K562 (cell line): ENCODE results near the gene NR0B2. TPM values are rescaled to one million over a fixed set of nuclear protein-coding genes. Genes with fewer than 3 reads are reported as not detected.

Experiments
- ESRRA ChIP-seq: fragments of 450-650 bp; IDR thresholded peaks from 2 replicates; pipeline ENCODE4 v1.6.1; 2014; ENCODE audit warnings: low read depth, mild to moderate bottlenecking, moderate library complexity, borderline replicate concordance
- IRF9 ChIP-seq: fragments of 450-650 bp; IDR thresholded peaks from 2 replicates; pipeline ENCODE4 v1.6.1; 2016; ENCODE audit warnings: missing biosample characterization, missing genetic modification characterization
- MCM5 ChIP-seq: fragments of 450-650 bp; IDR thresholded peaks from 2 replicates; pipeline ENCODE4 v1.6.1; 2016; ENCODE audit warnings: low read depth
- MEIS2 ChIP-seq: fragments of 450-650 bp; IDR thresholded peaks from 2 replicates; pipeline ENCODE4 v1.6.1; 2014; ENCODE audit warnings: mild to moderate bottlenecking; ENCODE audit not compliant: partially characterized antibody
- MIER1 ChIP-seq: fragments of 450-650 bp; IDR thresholded peaks from 2 replicates; pipeline ENCODE4 v1.6.1; 2016; ENCODE audit warnings: antibody characterized with exemption, mild to moderate bottlenecking, low read depth
- MTF1 ChIP-seq: fragments of 250-450 bp; sonication (Bioruptor Pico); IDR thresholded peaks from 2 replicates; pipeline ENCODE4 v1.9.0; 2021; ENCODE audit warnings: moderate library complexity, mild to moderate bottlenecking, inconsistent platforms, borderline replicate concordance
- SIN3A ChIP-seq, 2 experiments: fragments of 150-350 bp in 1 of 2; IDR thresholded peaks; 2 replicates each; pipeline ENCODE4 v1.6.1; 2011 to 2016; ENCODE audit warnings: borderline replicate concordance in 2 of 2, low read depth in 2 of 2, low read length in 2 of 2, mild to moderate bottlenecking in 2 of 2, moderate library complexity in 2 of 2; ENCODE audit not compliant: control insufficient read depth in 1 of 2
- TAF15 ChIP-seq: fragments of 200-400 bp; formaldehyde crosslinking; IDR thresholded peaks from 2 replicates; pipeline ENCODE4 v1.6.1; 2017; ENCODE audit warnings: mild to moderate bottlenecking, low read depth, low read length, moderate library complexity
- TARDBP ChIP-seq: fragments of 450-650 bp; IDR thresholded peaks from 2 replicates; pipeline ENCODE4 v1.6.1; 2016
- TOE1 ChIP-seq, 2 experiments: fragments of 450-650 bp in 1 of 2; sonication (generic) in 1 of 2; formaldehyde crosslinking in 1 of 2; IDR thresholded peaks; 2 replicates each; pipeline versions ENCODE4 v1.7.1 to v1.8.0; 2016 to 2022; ENCODE audit warnings: borderline replicate concordance in 2 of 2, mild to moderate bottlenecking in 2 of 2, antibody characterized with exemption in 1 of 2, inconsistent platforms in 1 of 2, low read depth in 1 of 2, missing genetic modification reagents in 1 of 2, moderate library complexity in 1 of 2
- ZBTB40 ChIP-seq, 2 experiments: fragments of 450-650 bp in 1 of 2; sonication (generic) in 1 of 2; formaldehyde crosslinking in 1 of 2; IDR thresholded peaks; 2 replicates each; pipeline versions ENCODE4 v1.7.1 to v1.9.0; 2016 to 2022; ENCODE audit warnings: inconsistent platforms in 1 of 2, mild to moderate bottlenecking in 1 of 2, missing genetic modification reagents in 1 of 2
- ZNF224 ChIP-seq: sonication (generic); formaldehyde crosslinking; IDR thresholded peaks from 2 replicates; pipeline ENCODE4 v1.8.0; 2022; ENCODE audit warnings: mild to moderate bottlenecking, missing genetic modification reagents
- ZNF263 ChIP-seq: sonication (generic); formaldehyde crosslinking; IDR thresholded peaks from 2 replicates; pipeline ENCODE4 v1.8.0; 2022; ENCODE audit warnings: mild to moderate bottlenecking, missing genetic modification reagents, borderline replicate concordance
- ZNF707 ChIP-seq: fragments of 250-450 bp; sonication (Bioruptor Pico); conservative IDR thresholded peaks from 2 replicates; pipeline ENCODE4 v1.8.0; 2022; ENCODE audit warnings: inconsistent platforms, mild to moderate bottlenecking, moderate library complexity
- polyA plus RNA-seq, 8 experiments: library from polyadenylated mRNA; depleted of rRNA in 4 of 8; stranded (reverse) in 5 of 8; unstranded in 3 of 8; fragments of >200 nt; fragmentation: Nextera tagmentation in 2 of 8; fragmentation: Illumina TruSeq in 1 of 8; extraction: Ambion mirVana in 2 of 8; extraction: Trizol in 1 of 8; gene quantifications; 2 replicates each; pipeline versions ENCODE4 v1.2.1 to v1.2.3, GENCODE V29; 2011 to 2014; ENCODE audit warnings: inconsistent platforms in 1 of 8, missing spikeins in 1 of 8
- total RNA-seq, 7 experiments: library from RNA; depleted of rRNA in 6 of 7; stranded (reverse); fragments of >200 nt in 6 of 7; fragmentation: Illumina TruSeq in 2 of 7; extraction: Trizol in 2 of 7; gene quantifications; 2 replicates each; pipeline versions ENCODE4 v1.2.1 to v1.2.3, GENCODE V29; 2011 to 2021; ENCODE audit warnings: low replicate concordance in 1 of 7

The NR0B2 gene
- total and polyA plus RNA-seq, 9 of the 15 experiments (the other 6 are each of a cell fraction or from before 2014, with no cell fraction given) = not detected

GRCh38 chr1:26959722-26960624 lies 46.2 kb upstream of the NR0B2 start, which contains the start of gene KDF1 (continued):
- TF ChIP-seq ZBTB40 (IDR thresholded peaks at IDR 0.05) (peak; percentile 77), ZBTB40 (CRISPR knock-in tag; IDR thresholded peaks at IDR 0.05) (no peak), MEIS2 (no peak), TOE1 (IDR thresholded peaks at IDR 0.05; ENCODE audit: borderline replicate concordance) (no peak), TOE1 (CRISPR knock-in tag; IDR thresholded peaks at IDR 0.05; ENCODE audit: borderline replicate concordance, low read depth) (no peak), ZNF224 (CRISPR knock-in tag) (no peak), ESRRA (peak; percentile 13; the same call in 1 of the 2 replicates), TARDBP (no peak), MCM5 (no peak), ZNF707 (CRISPR knock-in tag) (no peak), SIN3A (IDR thresholded peaks at IDR 0.05; ENCODE audit: borderline replicate concordance in 2 of 2, control insufficient read depth in 1 of 2, low read depth in 2 of 2, low read length in 2 of 2) (no peak), TAF15 (no peak), ZNF263 (CRISPR knock-in tag) (peak; percentile 76), IRF9 (tag) (no peak), MTF1 (CRISPR knock-in tag) (no peak), MIER1 (0 out of 2 replicates have a peak, but pooled peaks have one; percentile 39)
